Mesodermal cell (in vitro differentiated cells): Measurements from ENCODE around the gene DGKB.

Experiments used
- H3K27ac ChIP-seq: 2 replicates; pipeline ENCODE4 v1.7.0; 2013; ENCODE audit warnings: mild to moderate bottlenecking, low read depth, low read length, moderate library complexity; ENCODE audit not compliant: severe bottlenecking
- H3K36me3 ChIP-seq: 2 replicates; pipeline ENCODE4 v1.7.1; 2013; ENCODE audit warnings: mild to moderate bottlenecking, low read length, moderate library complexity; ENCODE audit not compliant: control insufficient read depth, insufficient read depth
- H3K4me1 ChIP-seq: one replicate; pipeline ENCODE4 v1.7.1; 2013; ENCODE audit warnings: mild to moderate bottlenecking, low read length; ENCODE audit not compliant: insufficient read depth, control insufficient read depth, poor library complexity, severe bottlenecking
- H3K4me3 ChIP-seq: 2 replicates; pipeline ENCODE4 v1.7.0; 2013; ENCODE audit warnings: low read length, control low read depth, mild to moderate bottlenecking; ENCODE audit not compliant: insufficient read depth, poor library complexity, severe bottlenecking; ENCODE audit errors: extremely low read depth
- H3K9me3 ChIP-seq: 2 replicates; pipeline ENCODE4 v1.7.1; 2013; ENCODE audit warnings: mild to moderate bottlenecking, low read length, moderate library complexity; ENCODE audit not compliant: control insufficient read depth
- WGBS, 2 experiments: methylation state at CpG; one replicate each; pipeline ENCODE4 v1.1.5; 2013; ENCODE audit warnings: missing lambda C conversion rate in 2 of 2; ENCODE audit not compliant: insufficient coverage in 2 of 2; 5-methylcytosine and 5-hydroxymethylcytosine counted together

Gene DGKB

GRCh38 chr7:14600766-14601367 lies 301.7 kb downstream of the DGKB start:
- Histone ChIP-seq H3K9me3 (no peaks in the 10 kb centered on the region), H3K4me3 (no peak overlapping the region), H3K27ac (no peak overlapping the region), H3K4me1 (peaks cover 3% of the 10 kb centered on the region), H3K36me3 (no peaks in the 10 kb centered on the region)
- WGBS, 2 experiments = 85 to 96% methylated on average over 2 of the region's 2 CpGs

GRCh38 chr7:14598978-14599377 lies 303.6 kb downstream of the DGKB start:
- Histone ChIP-seq H3K4me1 (no peaks in the 10 kb centered on the region), H3K4me3 (no peak overlapping the region)
- WGBS, 2 experiments = 92 to 100% methylated on average over 1 of the region's 3 CpGs

DNA sequence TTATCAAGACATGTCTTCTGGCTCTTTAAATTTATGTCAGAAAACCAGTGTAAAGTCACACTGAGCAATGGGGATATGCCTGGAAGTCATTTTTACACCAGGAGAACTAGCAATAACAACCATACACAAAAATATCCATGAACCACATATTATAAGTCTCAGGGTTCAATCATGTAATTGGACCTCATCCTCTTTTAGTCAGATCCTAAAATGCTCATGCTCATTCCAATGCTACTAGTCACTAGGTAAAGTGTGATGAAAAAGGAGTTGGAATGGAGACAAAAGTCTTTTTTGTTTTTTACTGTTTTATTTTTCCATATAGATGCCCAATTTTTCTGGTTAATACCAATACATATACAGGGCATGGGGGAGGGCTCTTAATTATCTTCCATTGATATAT lies 306.1 kb downstream of the DGKB start:
- H3K9me3 ChIP-seq = no peaks in the 10 kb centered on the region
- H3K4me3 ChIP-seq = no peak overlapping the region
- no peaks in the 10 kb centered on the region for H3K4me1 ChIP-seq
- H3K36me3 ChIP-seq = no peaks in the 10 kb centered on the region
- H3K27ac ChIP-seq = no peak overlapping the region

More at GRCh38 chr7:14598978-14599377, 303.6 kb downstream of the DGKB start:
- H3K27ac ChIP-seq = no peak overlapping the region
- H3K36me3 ChIP-seq = no peaks in the 10 kb centered on the region
- H3K9me3 ChIP-seq = no peaks in the 10 kb centered on the region

DNA sequence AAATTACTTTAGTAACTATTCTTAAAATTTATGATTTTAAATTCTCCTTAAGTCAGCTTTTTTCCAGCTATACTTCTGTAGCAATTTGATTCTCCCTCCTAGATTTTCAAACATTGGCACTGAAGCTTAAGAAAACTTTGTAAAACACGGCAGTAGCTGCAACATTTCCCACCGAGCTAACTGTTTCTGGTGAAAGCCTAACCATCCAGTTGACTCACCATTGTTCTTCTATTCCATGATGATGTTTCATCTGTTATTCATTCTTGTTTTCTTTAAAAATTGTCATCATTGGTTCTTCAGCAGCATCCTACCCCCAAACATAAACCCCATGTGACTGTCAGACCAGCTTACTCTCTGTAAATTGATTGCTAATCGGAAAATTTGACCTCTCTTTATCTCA lies 312.3 kb downstream of the DGKB start:
- Histone ChIP-seq H3K36me3 (no peaks in the 10 kb centered on the region), H3K27ac (no peak overlapping the region), H3K9me3 (peaks cover 8% of the 10 kb centered on the region), H3K4me1 (no peaks in the 10 kb centered on the region), H3K4me3 (no peak overlapping the region)
- 85 to 100% methylated on average over 1 to 3 of the region's 3 CpGs for WGBS, 2 experiments

GRCh38 chr7:14585232-14585631 lies 317.3 kb downstream of the DGKB start:
- Histone ChIP-seq H3K4me3 (no peak overlapping the region), H3K9me3 (peaks cover 8% of the 10 kb centered on the region), H3K27ac (no peak overlapping the region), H3K4me1 (no peaks in the 10 kb centered on the region), H3K36me3 (no peaks in the 10 kb centered on the region)
- WGBS, 2 experiments = 100% methylated on average over 1 to 2 of the region's 2 CpGs

GRCh38 chr7:14583518-14583917 lies 319.0 kb downstream of the DGKB start:
- peaks cover 8% of the 10 kb centered on the region for H3K9me3 ChIP-seq
- H3K4me1 ChIP-seq = no peaks in the 10 kb centered on the region
- H3K36me3 ChIP-seq = no peaks in the 10 kb centered on the region
- H3K27ac ChIP-seq = no peak overlapping the region
- H3K4me3 ChIP-seq = no peak overlapping the region

DNA sequence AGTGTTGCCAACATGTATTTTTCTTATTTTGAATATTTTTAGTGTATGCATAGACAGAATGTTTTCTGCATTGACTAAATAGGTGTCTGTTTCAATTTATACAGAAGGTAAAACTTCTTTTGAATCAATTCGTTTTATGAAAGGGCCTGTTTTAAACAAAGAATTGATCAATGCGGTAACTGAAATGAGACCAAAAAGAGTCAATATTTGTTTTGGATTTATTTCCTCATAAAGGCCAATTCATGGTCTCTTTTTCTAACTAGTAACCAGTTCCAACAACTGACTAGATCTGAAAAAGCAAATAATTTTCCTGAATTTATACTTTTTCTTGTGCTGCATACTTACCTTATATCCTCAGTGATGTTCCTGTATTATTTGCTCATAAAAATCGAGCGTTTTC lies 320.5 kb downstream of the DGKB start:
- 88% methylated on average over 1 of the region's 4 CpGs; no CpG with 5 or more reads in 1 of the 2 experiments for WGBS, 2 experiments

GRCh38 chr7:14579971-14580370 lies 322.6 kb downstream of the DGKB start:
- Histone ChIP-seq H3K9me3 (no peaks in the 10 kb centered on the region), H3K4me3 (no peak overlapping the region), H3K4me1 (no peaks in the 10 kb centered on the region), H3K27ac (no peak overlapping the region), H3K36me3 (no peaks in the 10 kb centered on the region)
- WGBS, 2 experiments = 78 to 80% methylated on average over 1 to 2 of the region's 2 CpGs

More for the DNA sequence above, 320.5 kb downstream of the DGKB start:
- Histone ChIP-seq H3K27ac (no peak overlapping the region), H3K9me3 (peaks cover 8% of the 10 kb centered on the region), H3K36me3 (no peaks in the 10 kb centered on the region), H3K4me1 (no peaks in the 10 kb centered on the region), H3K4me3 (no peak overlapping the region)

- no CpG with 5 or more reads among the region's 3 CpGs for WGBS, 2 experiments
Observed at GRCh38 chr7:14576578-14576977, 326.0 kb downstream of the DGKB start.

DNA sequence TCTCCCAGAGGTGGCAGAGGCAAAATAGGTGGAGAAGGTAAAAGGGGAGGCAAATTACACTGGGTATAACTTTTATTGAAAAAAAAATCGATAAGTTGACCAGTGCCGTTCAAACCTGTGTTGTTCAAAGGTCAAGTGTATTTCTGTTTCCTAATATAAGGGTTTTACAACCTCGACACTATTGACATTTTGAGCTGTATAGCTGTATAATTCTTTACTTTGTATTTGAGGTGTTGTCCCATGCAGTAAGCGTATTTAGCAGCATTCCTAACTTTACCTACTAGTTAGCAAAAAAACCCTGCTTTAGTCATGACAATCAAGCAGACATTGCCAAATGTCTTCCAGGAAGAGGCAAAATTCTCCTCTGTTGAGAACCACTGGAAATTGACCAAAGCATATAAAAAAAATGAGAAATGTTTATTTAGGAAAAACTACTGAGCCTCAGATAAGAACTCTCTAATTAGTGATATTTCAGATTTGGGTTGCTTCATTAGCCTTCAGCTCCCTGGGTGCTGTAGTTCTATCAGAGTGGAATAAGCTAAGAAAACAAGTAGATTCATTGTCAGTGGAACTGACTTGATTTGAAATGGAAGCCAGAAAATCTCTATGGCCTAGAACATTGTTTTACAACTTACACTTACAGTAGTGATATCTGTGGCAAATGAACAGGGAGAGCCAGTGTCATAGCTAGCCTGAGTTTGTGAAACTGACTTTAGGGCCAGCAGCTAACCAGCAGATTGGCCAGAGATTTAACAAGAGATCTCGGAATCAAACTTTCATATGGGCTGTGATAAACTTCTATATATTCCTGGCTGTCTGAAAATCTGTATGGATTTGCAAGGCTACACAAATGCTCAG lies 331.6 kb downstream of the DGKB start:
- H3K27ac ChIP-seq = no peak overlapping the region
- no peak overlapping the region for H3K4me3 ChIP-seq
- H3K4me1 ChIP-seq = no peaks in the 10 kb centered on the region
- H3K9me3 ChIP-seq = no peaks in the 10 kb centered on the region
- 62 to 83% methylated on average over 2 of the region's 5 CpGs for WGBS, 2 experiments
- no peaks in the 10 kb centered on the region for H3K36me3 ChIP-seq

More at GRCh38 chr7:14576578-14576977, 326.0 kb downstream of the DGKB start:
- Histone ChIP-seq H3K27ac (no peak overlapping the region), H3K9me3 (no peaks in the 10 kb centered on the region), H3K36me3 (no peaks in the 10 kb centered on the region), H3K4me1 (no peaks in the 10 kb centered on the region), H3K4me3 (no peak overlapping the region)

DNA sequence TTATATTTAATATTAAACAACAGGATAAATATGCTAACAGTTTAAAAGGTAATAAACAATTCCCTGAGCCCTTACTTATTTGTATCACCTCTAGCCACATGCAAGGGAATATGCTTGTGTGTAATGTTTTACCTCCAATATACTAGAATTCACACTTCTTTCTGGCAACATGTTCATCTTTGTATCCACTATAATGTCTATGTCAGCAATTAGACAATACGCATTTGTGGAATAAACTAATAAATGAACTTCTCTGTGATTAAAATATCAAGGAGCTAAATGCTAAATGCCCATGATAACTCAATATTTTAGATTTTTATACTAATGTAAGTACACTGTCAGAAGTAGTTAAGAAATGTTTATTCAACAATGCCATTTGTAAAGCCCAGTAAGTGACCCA lies 350.5 kb downstream of the DGKB start:
- no CpG with 5 or more reads among the region's 1 CpG for WGBS, 2 experiments
- H3K27ac ChIP-seq = no peak overlapping the region
- H3K9me3 ChIP-seq = no peaks in the 10 kb centered on the region
- no peaks in the 10 kb centered on the region for H3K4me1 ChIP-seq
- H3K36me3 ChIP-seq = no peaks in the 10 kb centered on the region
- H3K4me3 ChIP-seq = no peak overlapping the region
